Heart right ventricle (tissue), 16 donors: ENCODE measurements around the gene CPLX3. TPM values are rescaled to one million over a fixed set of nuclear protein-coding genes. Genes with fewer than 3 reads are reported as not detected.

Experiments
- ATAC-seq, 8 donors: fragments of 200-7000 bp; cut with Tn5 transposase; one replicate each; pipeline ENCODE4 v1.9.1; 2020; ENCODE audit warnings: mild to moderate bottlenecking in 8 of 8, moderate library complexity in 8 of 8, moderate number of reproducible peaks in 1 of 8
- DNase-seq, 2 donors: peaks; one replicate each; pipeline ENCODE4 v3.0.0-alpha.2; 2020
- H3K27ac ChIP-seq, 10 donors: fragments of 200-600 bp; sonication (generic) in 2 of 10; one replicate each; pipeline versions ENCODE4 v1.5.0 to v1.8.0; 2020 to 2022; ENCODE audit warnings: mild to moderate bottlenecking in 3 of 10
- H3K27me3 ChIP-seq, 7 donors: fragments of 200-600 bp; one replicate each; pipeline ENCODE4 v1.8.0; 2021 to 2022; ENCODE audit warnings: mild to moderate bottlenecking in 2 of 7
- H3K36me3 ChIP-seq, 9 donors: fragments of 200-600 bp; sonication (generic) in 1 of 9; one replicate each; pipeline versions ENCODE4 v1.5.0 to v1.8.0; 2020 to 2022; ENCODE audit warnings: mild to moderate bottlenecking in 2 of 9
- H3K4me1 ChIP-seq, 9 donors: fragments of 200-600 bp; sonication (generic) in 1 of 9; one replicate each; pipeline versions ENCODE4 v1.5.0 to v1.8.0; 2020 to 2022; ENCODE audit warnings: mild to moderate bottlenecking in 4 of 9
- H3K4me3 ChIP-seq, 10 donors: fragments of 200-600 bp; sonication (generic) in 2 of 10; one replicate each; pipeline versions ENCODE4 v1.5.0 to v1.8.0; 2020 to 2022; ENCODE audit warnings: mild to moderate bottlenecking in 7 of 10, moderate library complexity in 2 of 10
- H3K9me3 ChIP-seq, 11 donors: fragments of 200-600 bp in 10 of 11; sonication (generic) in 2 of 11; one replicate each; pipeline versions ENCODE4 v1.5.0 to v1.8.0; 2013 to 2022; ENCODE audit warnings: mild to moderate bottlenecking in 2 of 11, control low read depth in 1 of 11, moderate library complexity in 1 of 11
- CTCF ChIP-seq, 9 donors: fragments of 200-600 bp; sonication (generic) in 2 of 9; IDR thresholded peaks; one replicate each; pipeline versions ENCODE4 v1.5.0 to v1.8.0; 2021 to 2022; ENCODE audit warnings: antibody characterized with exemption in 9 of 9, mild to moderate bottlenecking in 5 of 9, moderate library complexity in 1 of 9
- WGBS, 2 donors: extraction: QIAGEN DNeasy Blood & Tissue Kit; methylation state at CpG; one replicate each; pipeline ENCODE4 v1.1.7; 2013; ENCODE audit warnings: inconsistent platforms in 1 of 2; 5-methylcytosine and 5-hydroxymethylcytosine counted together
- intact Hi-C, 10 donors: fragments of 100-400 bp; cut with DNase I; formaldehyde crosslinking; loops; one replicate each; pipeline versions ENCODE4 v1.11.1 to v1.14.2; 2022
- polyA plus RNA-seq, 2 donors: library from polyadenylated mRNA; stranded (reverse); fragments of 200-250 nt; gene quantifications; one replicate each; pipeline ENCODE4 v1.2.3, GENCODE V29; 2013
- total RNA-seq, 10 donors: library from RNA; stranded (reverse); fragmentation: NEBNext Ultra II Directional in 3 of 10; extraction: Animal tissue kit (Norgen Biotek cat#: 25700) in 3 of 10; gene quantifications; one replicate each; pipeline versions ENCODE4 v1.2.1 to v1.2.4, GENCODE V29; 2021 to 2023
- donor health status: Arrhythmogenic right ventricular cardiomyopathy.
- donor health status: ischemic (EF 13 %, LVEDD 7.1; RV severe dilation, severe dysfunction).
- donor health status: healthy with polysubstance abuse.
- donor health status: DM: no; HTN: yes; CAD: no.
- donor health status: DM: no; HTN: no; CAD: no.
- donor health status: ischemic (EF 25% LVEDD 6.9; RV normal size, moderate dysfunction).
- donor health status: ischemic (EF 25% LVEDD 5.7; RV mildly dilated, moderate dysfunction).
- donor health status: healthy.
- donor health status: DM: yes; HTN: yes; CAD: no.
- donor health status: Ischemic cardiomyopathy.
- donor health status: ischemic (EF 35%, LVEDD 5.7; RV mildly dilated, moderate dysfunction).
- donor health status: nonischemic (EF 11% LVEDD 7.7; RV severe dilation, severe dysfunction).
- donor health status: DM: yes; HTN: yes; CAD: no.
- donor health status: PGD.
- donor health status: ischemic (EF 29% LVEDD 5.4; RV normal size, mild dysfunction).
- donor health status: nonischemic (EF 23%, LVEDD 6.1; RV moderate dilation, normal function).

The CPLX3 gene
- total and polyA plus RNA-seq, 12 donors = 0.04 to 14.6 (median 1.3) TPM; not detected in 1

- Histone ChIP-seq H3K36me3 (peaks cover 0 to 5% (median 0%) of the 10 kb centered on the region in 9 donors), H3K4me3 (peak within 1 kb of the TSS; percentile 19 to 94 (median 78)), H3K4me1 (peaks cover 44 to 90% (median 70%) of the 10 kb centered on the region in 9 donors), H3K27me3 (no peaks in the 10 kb centered on the region), H3K9me3 (no peaks in the 10 kb centered on the region), H3K27ac (peak within 1 kb of the TSS; percentile 87 to 98 (median 93))
- peak; percentile 51 to 83 (median 63) for TF ChIP-seq CTCF (IDR thresholded peaks at IDR 0.05)
- 1% methylated on average over 40 to 74 of the region's 74 CpGs for WGBS, 2 donors
- peak; percentile 19 to 78 (median 52) for ATAC-seq
- peak; percentile 71 to 87 for DNase-seq
- intact Hi-C loops = loop anchor here in 5 of 10 donors (2.0 to 10.0 kb wide), 6 partner anchors 19 to 423 kb away; partner anchors contain the start of genes ULK3 (in 4 of the 5), C15orf39 (in 1 of the 5) and COX5A (in 1 of the 5)
Measured at GRCh38 chr15:74781431-74782258, 44.8 kb upstream of the CPLX3 start, which contains the start of gene CSK. CSK (plus strand) TSS chr15:74782080; CDS start chr15:74798298, 16,218 bp downstream.

- DNase-seq (peak in 1 of 2 donors; percentile 61), ATAC-seq (peak; percentile 1 to 39 (median 12))
- intact Hi-C loops = loop anchor here in 5 of 10 donors (5.0 to 10.0 kb wide), 4 partner anchors 60 to 422 kb away; partner anchors contain the start of genes ULK3 (in 4 of the 5), C15orf39 (in 1 of the 5) and COX5A (in 1 of the 5)
- Histone ChIP-seq H3K4me3 (peak overlapping the region; percentile 19 to 94 (median 78)), H3K27me3 (no peaks in the 10 kb centered on the region), H3K9me3 (no peaks in the 10 kb centered on the region), H3K4me1 (peaks cover 46 to 90% (median 70%) of the 10 kb centered on the region in 9 donors), H3K36me3 (peaks cover 0 to 5% (median 0%) of the 10 kb centered on the region in 9 donors), H3K27ac (peak overlapping the region; percentile 87 to 98 (median 93))
- 0 to 2% methylated on average over 55 to 71 of the region's 72 CpGs for WGBS, 2 donors
- no peak for TF ChIP-seq CTCF (IDR thresholded peaks at IDR 0.05)
Measured at GRCh38 chr15:74782259-74783071, 44.0 kb upstream of the CPLX3 start.

GRCh38 chr15:74783072-74783807, 43.2 kb upstream of the CPLX3 start:
- intact Hi-C loops = loop anchor here in 5 of 10 donors (5.0 to 10.0 kb wide), 4 partner anchors 59 to 422 kb away; partner anchors contain the start of genes ULK3 (in 4 of the 5), C15orf39 (in 1 of the 5) and COX5A (in 1 of the 5)

More at GRCh38 chr15:74783072-74783807, 43.2 kb upstream of the CPLX3 start:
- 6 to 15% methylated on average over 13 of the region's 13 CpGs for WGBS, 2 donors
- Histone ChIP-seq H3K9me3 (no peaks in the 10 kb centered on the region), H3K27me3 (no peaks in the 10 kb centered on the region), H3K27ac (peak overlapping the region; percentile 87 to 98 (median 93)), H3K4me1 (peaks cover 52 to 90% (median 71%) of the 10 kb centered on the region in 9 donors), H3K36me3 (peaks cover 0 to 5% (median 0%) of the 10 kb centered on the region in 9 donors), H3K4me3 (peak overlapping the region; percentile 19 to 94 (median 78))
- DNase-seq = no peak
- ATAC-seq = peak in 6 of 8 donors; percentile 1 to 16 (median 4)
- TF ChIP-seq CTCF (IDR thresholded peaks at IDR 0.05) = no peak
